ENCODE results near the gene RAPGEF2.

DNA sequence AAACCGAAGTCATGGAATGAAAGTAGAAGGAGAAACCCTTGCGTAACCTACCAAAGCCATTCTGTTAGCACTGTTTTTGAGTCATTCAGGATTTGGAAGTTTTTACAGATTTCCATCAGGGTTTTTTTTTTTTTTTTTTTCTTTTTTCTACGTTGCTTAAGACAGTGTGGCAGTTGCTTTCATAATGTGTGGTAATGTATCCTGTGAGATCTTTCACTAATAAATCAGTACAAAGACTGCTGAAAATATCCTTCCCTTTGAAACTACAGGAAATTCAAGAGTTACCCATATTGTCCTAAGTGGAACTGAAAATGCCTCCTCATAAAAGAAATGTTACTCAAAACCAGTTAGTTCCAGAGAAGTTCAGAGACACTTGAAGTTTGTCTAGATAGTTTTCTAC lies 137.8 kb downstream of the RAPGEF2 start:
- TF ChIP-seq, protein P1, sequence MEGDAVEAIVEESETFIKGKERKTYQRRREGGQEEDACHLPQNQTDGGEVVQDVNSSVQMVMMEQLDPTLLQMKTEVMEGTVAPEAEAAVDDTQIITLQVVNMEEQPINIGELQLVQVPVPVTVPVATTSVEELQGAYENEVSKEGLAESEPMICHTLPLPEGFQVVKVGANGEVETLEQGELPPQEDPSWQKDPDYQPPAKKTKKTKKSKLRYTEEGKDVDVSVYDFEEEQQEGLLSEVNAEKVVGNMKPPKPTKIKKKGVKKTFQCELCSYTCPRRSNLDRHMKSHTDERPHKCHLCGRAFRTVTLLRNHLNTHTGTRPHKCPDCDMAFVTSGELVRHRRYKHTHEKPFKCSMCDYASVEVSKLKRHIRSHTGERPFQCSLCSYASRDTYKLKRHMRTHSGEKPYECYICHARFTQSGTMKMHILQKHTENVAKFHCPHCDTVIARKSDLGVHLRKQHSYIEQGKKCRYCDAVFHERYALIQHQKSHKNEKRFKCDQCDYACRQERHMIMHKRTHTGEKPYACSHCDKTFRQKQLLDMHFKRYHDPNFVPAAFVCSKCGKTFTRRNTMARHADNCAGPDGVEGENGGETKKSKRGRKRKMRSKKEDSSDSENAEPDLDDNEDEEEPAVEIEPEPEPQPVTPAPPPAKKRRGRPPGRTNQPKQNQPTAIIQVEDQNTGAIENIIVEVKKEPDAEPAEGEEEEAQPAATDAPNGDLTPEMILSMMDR (IDR thresholded peaks at IDR 0.05): no peak
- no peak for TF ChIP-seq EZH2 (IDR thresholded peaks at IDR 0.05; ENCODE audit: borderline replicate concordance, insufficient read depth, low read depth, low read length, poor library complexity, severe bottlenecking)

All from B cell (primary cell).